Endodermal cell (in vitro differentiated cells): Measurements from ENCODE around the gene EPN2. TPM values are rescaled to one million over a fixed set of nuclear protein-coding genes. Genes with fewer than 3 reads are reported as not detected.
A peak's percentile ranks its signal among the peaks of the same experiment; 100 is the strongest.

Source experiments
- DNase-seq: peaks from one replicate; pipeline ENCODE4 v3.0.0-alpha.2; 2017
- H3K27ac ChIP-seq: 2 replicates; pipeline ENCODE4 v1.5.1; 2013; ENCODE audit warnings: mild to moderate bottlenecking, low read depth, low read length, moderate library complexity
- H3K27me3 ChIP-seq: 2 replicates; pipeline ENCODE4 v1.6.1; 2013; ENCODE audit warnings: mild to moderate bottlenecking, low read length, moderate library complexity; ENCODE audit not compliant: insufficient read depth, control insufficient read depth, poor library complexity, severe bottlenecking
- H3K36me3 ChIP-seq: 2 replicates; pipeline ENCODE4 v1.7.0; 2013; ENCODE audit warnings: mild to moderate bottlenecking, low read length, moderate library complexity; ENCODE audit not compliant: control insufficient read depth, insufficient read depth
- H3K4me1 ChIP-seq: one replicate; pipeline ENCODE4 v1.7.0; 2013; ENCODE audit warnings: low read length; ENCODE audit not compliant: control insufficient read depth, insufficient read depth
- H3K4me3 ChIP-seq: 2 replicates; pipeline ENCODE4 v1.5.1; 2013; ENCODE audit warnings: mild to moderate bottlenecking, low read length, moderate library complexity
- H3K9ac ChIP-seq: 2 replicates; pipeline ENCODE4 v1.6.1; 2013; ENCODE audit warnings: mild to moderate bottlenecking, low read length, moderate library complexity; ENCODE audit not compliant: poor library complexity, severe bottlenecking; ENCODE audit errors: extremely low read depth
- H3K9me3 ChIP-seq: 2 replicates; pipeline ENCODE4 v1.6.1; 2013; ENCODE audit warnings: mild to moderate bottlenecking, low read length, moderate library complexity; ENCODE audit not compliant: control insufficient read depth
- H3K27ac Mint-ChIP-seq: 2 replicates; pipeline ENCODE4 v1.8.0; 2020; ENCODE audit warnings: mixed read lengths
- H3K27me3 Mint-ChIP-seq: 2 replicates; pipeline ENCODE4 v1.8.0; 2021; ENCODE audit warnings: mild to moderate bottlenecking, mixed read lengths; ENCODE audit not compliant: insufficient read depth
- H3K36me3 Mint-ChIP-seq: 2 replicates; pipeline ENCODE4 v1.8.0; 2020; ENCODE audit warnings: low read depth, mixed read lengths
- H3K4me1 Mint-ChIP-seq: 2 replicates; pipeline ENCODE4 v1.8.0; 2020; ENCODE audit warnings: mixed read lengths
- H3K4me3 Mint-ChIP-seq: 2 replicates; pipeline ENCODE4 v1.8.0; 2020; ENCODE audit warnings: mild to moderate bottlenecking, moderate library complexity, mixed read lengths
- H3K9me3 Mint-ChIP-seq: 2 replicates; pipeline ENCODE4 v1.8.0; 2020; ENCODE audit warnings: mild to moderate bottlenecking, mixed read lengths
- WGBS, 2 experiments: methylation state at CpG; one replicate each; pipeline versions ENCODE4 v1.1.5 to v1.1.7; 2013; ENCODE audit warnings: missing lambda C conversion rate in 2 of 2, mixed read lengths in 1 of 2; ENCODE audit not compliant: insufficient coverage in 1 of 2, insufficient read length in 1 of 2; 5-methylcytosine and 5-hydroxymethylcytosine counted together
- total RNA-seq, 2 donors: library from RNA; stranded (reverse); fragmentation: NEBNext Ultra II Directional in 1 of 2; extraction: Animal tissue kit (Norgen Biotek cat#: 25700) in 1 of 2; gene quantifications; 2 replicates in 1 of 2; 3 replicates in 1 of 2; pipeline ENCODE4 v1.2.1, GENCODE V29; 2021
- TF ChIP-seq, protein P1 (sequence below): fragments of 200-600 bp; sonication (generic); conservative IDR thresholded peaks from 2 replicates; pipeline ENCODE4 v1.5.0; 2021; ENCODE audit warnings: antibody characterized with exemption, mild to moderate bottlenecking

EPN2 gene
- total RNA-seq, 2 donors from 2014 or later: 46.0 to 50.9 TPM

DNA sequence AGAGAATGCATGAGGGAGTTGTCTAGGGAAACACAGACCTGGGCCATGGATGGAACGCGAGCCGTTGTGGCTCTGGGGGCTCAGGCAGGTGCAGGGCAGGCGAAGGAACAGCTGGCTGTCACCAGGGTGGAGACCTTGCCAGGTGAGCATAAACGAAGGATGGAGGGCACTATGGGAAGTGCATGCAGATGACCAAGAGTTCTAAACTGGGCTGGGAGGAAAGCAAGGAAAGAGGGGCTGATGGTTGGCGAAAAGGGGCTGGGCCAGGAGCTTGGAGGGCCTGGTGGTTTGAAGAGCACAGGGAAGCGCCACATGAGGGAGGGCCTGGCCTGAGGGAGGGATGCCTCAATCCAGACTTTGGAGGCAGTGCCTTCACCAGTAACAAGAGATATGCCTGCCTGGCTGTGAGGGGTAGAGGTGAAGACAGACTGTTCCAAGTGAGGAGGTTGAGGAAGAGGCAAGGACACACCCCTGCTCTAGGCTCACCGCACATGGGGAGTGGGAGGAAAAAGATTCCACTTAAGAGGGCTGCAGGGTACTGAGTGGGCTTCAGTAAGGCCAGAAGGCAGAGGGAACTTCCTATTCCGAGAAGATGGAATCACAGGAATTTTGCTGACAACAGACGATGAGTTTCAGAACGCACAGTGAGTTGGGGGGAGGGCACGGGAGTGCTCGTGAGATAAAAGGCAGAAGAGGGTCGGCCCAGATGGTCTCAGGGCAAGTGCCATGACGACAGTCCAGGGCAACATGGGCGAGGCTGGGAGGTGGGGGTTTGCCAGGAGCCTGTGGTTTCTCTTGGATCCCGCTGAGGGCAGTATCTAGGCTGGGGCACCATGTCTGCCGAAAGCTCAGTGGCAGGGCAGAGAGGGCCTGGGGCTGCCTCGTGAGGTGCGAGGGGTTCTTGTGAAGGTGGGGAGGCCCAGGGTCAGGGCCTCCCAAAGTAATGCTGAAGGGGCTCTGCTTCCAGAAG lies 104.8 kb downstream of the EPN2 start:
- Mint-ChIP-seq H3K4me1 (peaks cover 9% of the 10 kb centered on the region), H3K9me3 (no peaks in the 10 kb centered on the region), H3K4me3 (no peak overlapping the region), H3K27me3 (no peaks in the 10 kb centered on the region), H3K27ac (no peak overlapping the region), H3K36me3 (peaks cover 11% of the 10 kb centered on the region)
- no peak overlapping the region for H3K27ac ChIP-seq
- H3K9ac ChIP-seq: no peak overlapping the region
- 82 to 89% methylated on average over 15 to 20 of the region's 20 CpGs for WGBS, 2 experiments
- H3K36me3 ChIP-seq: no peaks in the 10 kb centered on the region
- TF ChIP-seq, protein P1, sequence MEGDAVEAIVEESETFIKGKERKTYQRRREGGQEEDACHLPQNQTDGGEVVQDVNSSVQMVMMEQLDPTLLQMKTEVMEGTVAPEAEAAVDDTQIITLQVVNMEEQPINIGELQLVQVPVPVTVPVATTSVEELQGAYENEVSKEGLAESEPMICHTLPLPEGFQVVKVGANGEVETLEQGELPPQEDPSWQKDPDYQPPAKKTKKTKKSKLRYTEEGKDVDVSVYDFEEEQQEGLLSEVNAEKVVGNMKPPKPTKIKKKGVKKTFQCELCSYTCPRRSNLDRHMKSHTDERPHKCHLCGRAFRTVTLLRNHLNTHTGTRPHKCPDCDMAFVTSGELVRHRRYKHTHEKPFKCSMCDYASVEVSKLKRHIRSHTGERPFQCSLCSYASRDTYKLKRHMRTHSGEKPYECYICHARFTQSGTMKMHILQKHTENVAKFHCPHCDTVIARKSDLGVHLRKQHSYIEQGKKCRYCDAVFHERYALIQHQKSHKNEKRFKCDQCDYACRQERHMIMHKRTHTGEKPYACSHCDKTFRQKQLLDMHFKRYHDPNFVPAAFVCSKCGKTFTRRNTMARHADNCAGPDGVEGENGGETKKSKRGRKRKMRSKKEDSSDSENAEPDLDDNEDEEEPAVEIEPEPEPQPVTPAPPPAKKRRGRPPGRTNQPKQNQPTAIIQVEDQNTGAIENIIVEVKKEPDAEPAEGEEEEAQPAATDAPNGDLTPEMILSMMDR: no peak
- peak; percentile 67 for DNase-seq
- H3K4me3 ChIP-seq: no peak overlapping the region
- no peaks in the 10 kb centered on the region for H3K4me1 ChIP-seq
- H3K27me3 ChIP-seq: no peaks in the 10 kb centered on the region
- H3K9me3 ChIP-seq: no peaks in the 10 kb centered on the region

DNA sequence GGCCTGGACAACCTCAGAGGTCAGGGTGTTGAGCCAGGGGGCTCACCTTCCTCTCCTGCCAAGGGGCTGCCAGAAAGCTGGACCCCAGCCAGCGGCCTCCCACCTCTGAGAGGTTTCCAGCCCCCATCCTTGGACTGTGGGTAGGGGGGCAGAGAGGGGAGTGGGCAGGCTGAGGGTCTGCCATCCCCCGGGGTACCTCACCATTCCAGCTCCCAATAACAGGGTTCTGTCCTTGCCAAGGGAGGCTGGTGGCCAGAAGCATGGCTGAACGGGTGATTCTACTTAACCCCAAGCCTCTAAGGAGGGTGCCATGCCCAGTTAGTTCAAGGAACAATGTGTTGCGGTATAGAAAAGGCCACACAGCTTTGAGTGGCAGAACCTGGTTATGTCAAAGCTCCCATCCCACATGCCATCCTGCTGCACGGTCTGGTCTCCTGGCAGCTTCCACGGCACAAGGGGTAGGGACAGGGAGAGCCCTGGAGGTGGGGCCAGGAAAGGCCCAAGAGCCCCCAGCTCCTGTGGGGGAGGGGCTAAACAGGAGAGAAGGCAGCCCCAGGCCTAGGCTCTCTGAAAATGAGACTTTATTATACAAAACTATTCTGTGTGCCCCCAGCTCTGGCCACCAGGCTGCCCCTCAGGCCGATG lies 105.6 kb downstream of the EPN2 start:
- no peak overlapping the region for H3K9ac ChIP-seq
- peaks cover 6% of the 10 kb centered on the region for H3K4me1 Mint-ChIP-seq
- no peaks in the 10 kb centered on the region for H3K36me3 ChIP-seq
- H3K9me3 ChIP-seq: no peaks in the 10 kb centered on the region
- no peak overlapping the region for H3K4me3 Mint-ChIP-seq
- DNase-seq: peak; percentile 55
- H3K9me3 Mint-ChIP-seq: no peaks in the 10 kb centered on the region
- H3K4me3 ChIP-seq: no peak overlapping the region
- no peaks in the 10 kb centered on the region for H3K4me1 ChIP-seq
- TF ChIP-seq, protein P1: no peak
- 95 to 100% methylated on average over 2 to 6 of the region's 7 CpGs for WGBS, 2 experiments
- no peak overlapping the region for H3K27ac ChIP-seq
- H3K27me3 ChIP-seq: no peaks in the 10 kb centered on the region
- H3K27me3 Mint-ChIP-seq: no peaks in the 10 kb centered on the region
- no peak overlapping the region for H3K27ac Mint-ChIP-seq
- H3K36me3 Mint-ChIP-seq: peaks cover 11% of the 10 kb centered on the region

DNA sequence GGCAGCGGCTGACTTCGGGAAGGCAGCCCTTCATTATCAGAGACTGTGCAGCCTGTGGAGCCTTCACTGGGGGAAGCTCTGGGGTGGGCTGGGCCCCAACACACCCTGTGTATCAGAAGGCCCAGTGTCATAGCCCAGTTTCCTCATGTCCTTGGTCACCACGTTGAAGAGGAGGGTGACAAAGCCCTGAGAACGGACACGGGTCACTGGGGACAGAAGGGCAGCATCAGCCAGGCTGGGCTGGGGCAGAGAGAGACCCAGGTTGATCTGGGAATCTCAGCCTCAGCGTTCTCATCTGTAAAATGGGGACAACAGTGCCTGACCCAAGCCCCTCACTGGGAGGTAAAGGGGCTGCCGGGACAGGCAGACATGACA lies 106.1 kb downstream of the EPN2 start:
- H3K9me3 Mint-ChIP-seq: no peaks in the 10 kb centered on the region

More for the DNA sequence above, 106.1 kb downstream of the EPN2 start:
- Mint-ChIP-seq H3K27ac (no peak overlapping the region), H3K36me3 (peaks cover 11% of the 10 kb centered on the region), H3K4me3 (no peak overlapping the region), H3K27me3 (no peaks in the 10 kb centered on the region), H3K4me1 (peaks cover 6% of the 10 kb centered on the region)
- no peak overlapping the region for H3K27ac ChIP-seq
- H3K36me3 ChIP-seq: no peaks in the 10 kb centered on the region
- no peaks in the 10 kb centered on the region for H3K9me3 ChIP-seq
- peak; percentile 44 for DNase-seq
- no peaks in the 10 kb centered on the region for H3K4me1 ChIP-seq
- H3K4me3 ChIP-seq: no peak overlapping the region
- WGBS, 2 experiments: 89 to 93% methylated on average over 7 of the region's 7 CpGs
- H3K27me3 ChIP-seq: no peaks in the 10 kb centered on the region
- TF ChIP-seq, protein P1: no peak
- no peak overlapping the region for H3K9ac ChIP-seq
